ENCODE results near the gene ARID2.

The ARID2 gene

GRCh38 chr12:45918818-45919217 lies 189.3 kb downstream of the ARID2 start:
- H3K4me3 ChIP-seq (ENCODE audit: control insufficient read depth, low read depth, low read length): no peak overlapping the region
- no peak for TF ChIP-seq CTCF (IDR thresholded peaks at IDR 0.05; ENCODE audit: control insufficient read depth, insufficient read depth, low read depth, low read length, missing control alignments)
- DNase-seq (ENCODE audit: low read depth): no peak

- TF ChIP-seq CTCF (IDR thresholded peaks at IDR 0.05; ENCODE audit: control insufficient read depth, insufficient read depth, low read depth, low read length, missing control alignments): no peak
- no peak overlapping the region for H3K4me3 ChIP-seq (ENCODE audit: control insufficient read depth, low read depth, low read length)
- no peak for DNase-seq (ENCODE audit: low read depth)
Measured at GRCh38 chr12:45928309-45928708, 198.8 kb downstream of the ARID2 start.

GRCh38 chr12:45930369-45930768 lies 200.9 kb downstream of the ARID2 start:
- no peak overlapping the region for H3K4me3 ChIP-seq (ENCODE audit: control insufficient read depth, low read depth, low read length)
- no peak for TF ChIP-seq CTCF (IDR thresholded peaks at IDR 0.05; ENCODE audit: control insufficient read depth, insufficient read depth, low read depth, low read length, missing control alignments)
- DNase-seq (ENCODE audit: low read depth): no peak

GRCh38 chr12:45933504-45933903 lies 204.0 kb downstream of the ARID2 start:
- no peak for TF ChIP-seq CTCF (IDR thresholded peaks at IDR 0.05; ENCODE audit: control insufficient read depth, insufficient read depth, low read depth, low read length, missing control alignments)
- DNase-seq (ENCODE audit: low read depth): no peak
- H3K4me3 ChIP-seq (ENCODE audit: control insufficient read depth, low read depth, low read length): no peak overlapping the region

GRCh38 chr12:45934956-45935355 lies 205.4 kb downstream of the ARID2 start:
- DNase-seq (ENCODE audit: low read depth): no peak
- no peak overlapping the region for H3K4me3 ChIP-seq (ENCODE audit: control insufficient read depth, low read depth, low read length)
- no peak for TF ChIP-seq CTCF (IDR thresholded peaks at IDR 0.05; ENCODE audit: control insufficient read depth, insufficient read depth, low read depth, low read length, missing control alignments)

- no peak for DNase-seq (ENCODE audit: low read depth)
- H3K4me3 ChIP-seq (ENCODE audit: control insufficient read depth, low read depth, low read length): no peak overlapping the region
- no peak for TF ChIP-seq CTCF (IDR thresholded peaks at IDR 0.05; ENCODE audit: control insufficient read depth, insufficient read depth, low read depth, low read length, missing control alignments)
Measured at GRCh38 chr12:45938566-45938965, 209.1 kb downstream of the ARID2 start.

GRCh38 chr12:45939759-45940158 lies 210.3 kb downstream of the ARID2 start:
- TF ChIP-seq CTCF (IDR thresholded peaks at IDR 0.05; ENCODE audit: control insufficient read depth, insufficient read depth, low read depth, low read length, missing control alignments): no peak
- DNase-seq (ENCODE audit: low read depth): no peak
- H3K4me3 ChIP-seq (ENCODE audit: control insufficient read depth, low read depth, low read length): no peak overlapping the region

Measured in AG09309 (cell line).